Activated gamma-delta T cell treated with Interleukin-2 at 50 U/mL for 16 hours (primary cell): ENCODE measurements around the gene ADAM10.
A peak's percentile ranks its signal among the peaks of the same experiment; 100 is the strongest.
"Not testable (repeated sequence)": the region's sequence is repeated elsewhere in the genome, so short reads cannot be mapped to it uniquely, and the experiment has no call there.

Experiments used
- DNase-seq: peaks from one replicate; pipeline ENCODE4 v3.0.0-alpha.2; 2020

Gene ADAM10, protein sequence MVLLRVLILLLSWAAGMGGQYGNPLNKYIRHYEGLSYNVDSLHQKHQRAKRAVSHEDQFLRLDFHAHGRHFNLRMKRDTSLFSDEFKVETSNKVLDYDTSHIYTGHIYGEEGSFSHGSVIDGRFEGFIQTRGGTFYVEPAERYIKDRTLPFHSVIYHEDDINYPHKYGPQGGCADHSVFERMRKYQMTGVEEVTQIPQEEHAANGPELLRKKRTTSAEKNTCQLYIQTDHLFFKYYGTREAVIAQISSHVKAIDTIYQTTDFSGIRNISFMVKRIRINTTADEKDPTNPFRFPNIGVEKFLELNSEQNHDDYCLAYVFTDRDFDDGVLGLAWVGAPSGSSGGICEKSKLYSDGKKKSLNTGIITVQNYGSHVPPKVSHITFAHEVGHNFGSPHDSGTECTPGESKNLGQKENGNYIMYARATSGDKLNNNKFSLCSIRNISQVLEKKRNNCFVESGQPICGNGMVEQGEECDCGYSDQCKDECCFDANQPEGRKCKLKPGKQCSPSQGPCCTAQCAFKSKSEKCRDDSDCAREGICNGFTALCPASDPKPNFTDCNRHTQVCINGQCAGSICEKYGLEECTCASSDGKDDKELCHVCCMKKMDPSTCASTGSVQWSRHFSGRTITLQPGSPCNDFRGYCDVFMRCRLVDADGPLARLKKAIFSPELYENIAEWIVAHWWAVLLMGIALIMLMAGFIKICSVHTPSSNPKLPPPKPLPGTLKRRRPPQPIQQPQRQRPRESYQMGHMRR

DNA sequence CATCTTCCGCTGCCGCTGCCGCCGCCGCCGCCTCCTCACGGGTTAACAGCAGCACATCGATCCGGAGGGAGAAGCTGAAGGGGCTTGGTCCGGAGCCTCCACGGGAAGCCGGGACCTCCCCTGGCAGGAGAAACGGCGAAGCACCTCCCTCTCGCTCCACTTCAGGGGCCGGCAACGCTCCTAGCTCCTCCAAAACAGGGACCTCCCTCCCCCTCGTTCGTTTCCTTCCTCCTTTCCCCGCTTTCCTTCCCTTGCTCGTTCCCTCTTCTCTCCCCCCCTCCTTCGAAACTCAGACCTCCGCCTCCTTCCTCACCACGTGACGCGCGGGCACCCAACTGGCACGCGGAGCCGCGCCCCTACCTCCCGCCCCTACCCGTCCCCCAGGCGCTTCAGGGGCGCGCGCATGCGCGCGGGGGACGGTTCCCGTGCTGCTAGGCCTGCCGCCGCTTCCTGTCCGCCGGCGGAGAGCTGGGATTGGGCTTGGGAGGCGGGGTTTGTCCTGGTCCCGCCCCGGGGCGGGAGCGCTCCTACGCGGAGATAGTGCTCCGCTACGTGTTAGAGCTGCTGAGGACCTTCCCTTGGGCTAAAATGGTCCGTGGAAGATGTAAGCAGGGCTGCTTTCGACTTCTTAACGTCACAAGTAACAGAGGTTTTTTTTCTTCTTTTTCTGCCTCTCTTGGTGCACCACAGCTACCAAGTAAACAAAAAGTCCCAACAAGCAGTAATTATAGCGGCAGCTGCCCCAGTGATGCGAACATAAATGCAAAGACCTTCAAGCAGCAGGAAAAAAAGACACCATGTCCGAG, at the start of gene ADAM10:
TSS of gene ADAM10 (minus strand) at position 176 of the 806 bp plus-strand sequence. CDS start at position 3, 173 bp downstream.
- peak; percentile 97 for DNase-seq

DNA sequence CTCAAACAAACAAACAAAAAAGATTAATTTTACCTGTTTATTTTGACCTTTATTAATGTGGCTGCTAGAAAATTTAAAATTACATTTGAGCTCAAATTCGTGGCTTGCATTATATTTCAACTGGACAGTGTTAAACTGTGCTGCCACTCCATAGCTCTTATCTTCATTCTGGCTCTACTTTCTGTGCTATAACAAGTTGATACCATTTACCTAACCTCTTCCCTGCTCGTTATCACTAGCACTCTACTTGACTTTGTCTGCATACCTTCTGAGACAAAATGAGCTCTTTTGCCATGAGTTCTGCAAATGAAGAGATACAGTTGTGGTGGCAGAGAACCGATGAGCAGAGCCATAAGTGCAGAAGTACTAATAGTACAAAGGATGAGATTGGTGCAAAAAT, 48.0 kb upstream of the ADAM10 start:
- DNase-seq = no peak

DNA sequence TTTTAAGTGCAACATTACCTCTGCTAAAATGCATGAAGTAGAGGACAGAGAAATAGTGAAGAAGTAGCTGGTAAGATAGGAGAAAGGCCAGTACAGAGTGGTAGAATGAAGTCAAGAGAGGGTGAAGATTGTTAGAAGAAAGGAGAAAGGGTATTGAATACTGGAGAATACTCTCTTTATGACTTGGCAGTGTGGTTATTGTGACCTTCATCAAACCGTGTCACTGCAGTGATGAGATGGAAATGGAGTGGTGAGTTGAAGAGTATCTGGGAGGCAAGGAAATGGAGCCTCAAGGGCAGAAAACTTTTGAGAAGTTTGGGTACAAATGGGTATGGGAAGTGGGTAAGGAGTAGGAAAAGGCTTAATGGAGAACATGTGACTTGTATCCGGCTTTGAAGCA, 46.3 kb upstream of the ADAM10 start:
- no peak for DNase-seq

DNA sequence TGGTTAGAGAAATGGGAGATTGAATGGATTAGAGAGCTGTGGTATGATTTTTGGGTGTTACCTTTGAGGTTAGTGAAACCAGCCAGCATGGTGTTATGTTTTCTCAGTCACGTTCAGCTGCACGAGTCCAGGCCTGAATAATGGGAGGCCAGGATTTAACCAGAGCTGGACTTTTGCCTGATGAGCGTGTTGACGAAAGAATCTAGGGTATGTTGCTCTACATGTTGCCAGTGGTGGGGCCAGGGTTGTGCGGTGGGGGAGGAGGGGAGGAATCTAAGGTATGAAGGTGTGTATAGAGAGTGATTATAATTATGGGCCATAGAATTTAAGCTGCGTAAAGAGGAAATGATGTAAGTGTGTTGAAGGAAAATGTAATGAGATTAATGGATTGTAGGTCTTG, 44.4 kb upstream of the ADAM10 start:
- DNase-seq = no peak

DNA sequence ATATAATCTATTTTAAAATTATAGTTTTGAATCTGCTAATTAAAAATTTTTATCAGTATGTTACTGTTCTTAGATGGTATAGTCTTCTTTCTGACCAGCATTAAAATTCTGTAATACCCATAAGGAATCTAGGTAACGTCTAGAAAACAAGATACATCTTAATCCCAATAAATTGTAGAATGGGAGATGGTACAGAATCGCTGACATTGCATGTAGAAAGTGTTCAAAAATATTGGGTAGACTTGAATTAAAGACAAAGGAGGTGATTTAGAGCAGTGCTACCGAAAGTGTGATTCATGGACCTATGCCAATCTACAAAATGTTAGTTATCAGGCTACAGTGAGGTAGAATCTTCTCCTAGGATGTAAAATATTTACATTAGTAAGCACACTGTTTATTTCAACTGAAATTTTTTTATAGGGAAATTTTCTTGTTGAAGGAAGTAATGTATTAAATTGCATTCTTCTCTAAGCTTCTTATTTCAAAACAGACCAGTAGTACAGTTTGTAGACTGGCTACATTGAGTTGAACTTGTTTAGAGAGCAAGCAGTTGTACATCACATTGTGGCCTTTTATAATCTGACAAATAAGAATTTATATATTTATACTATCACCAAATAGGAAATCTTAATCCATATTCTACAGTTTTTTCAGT, 38.7 kb upstream of the ADAM10 start:
- DNase-seq = no peak

DNA sequence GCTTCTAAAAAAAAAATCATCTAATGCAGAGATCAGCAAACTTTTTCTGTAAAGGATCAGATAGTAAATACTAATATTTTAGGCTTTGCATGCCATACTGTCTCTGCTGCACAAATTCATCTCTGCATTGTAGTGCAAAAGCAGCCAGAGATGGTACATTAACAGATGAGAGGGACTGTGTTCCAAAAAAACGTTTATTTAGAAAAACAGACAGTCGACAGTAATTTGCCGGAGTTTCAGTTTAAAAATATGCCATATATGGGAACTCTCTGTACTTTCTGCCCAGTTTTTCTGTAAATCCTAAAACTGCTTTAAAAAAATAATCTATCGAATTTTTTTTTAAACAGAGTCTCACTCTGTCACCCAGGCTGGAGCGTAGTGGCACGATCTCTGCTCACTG, 35.8 kb upstream of the ADAM10 start:
- no peak for DNase-seq

DNA sequence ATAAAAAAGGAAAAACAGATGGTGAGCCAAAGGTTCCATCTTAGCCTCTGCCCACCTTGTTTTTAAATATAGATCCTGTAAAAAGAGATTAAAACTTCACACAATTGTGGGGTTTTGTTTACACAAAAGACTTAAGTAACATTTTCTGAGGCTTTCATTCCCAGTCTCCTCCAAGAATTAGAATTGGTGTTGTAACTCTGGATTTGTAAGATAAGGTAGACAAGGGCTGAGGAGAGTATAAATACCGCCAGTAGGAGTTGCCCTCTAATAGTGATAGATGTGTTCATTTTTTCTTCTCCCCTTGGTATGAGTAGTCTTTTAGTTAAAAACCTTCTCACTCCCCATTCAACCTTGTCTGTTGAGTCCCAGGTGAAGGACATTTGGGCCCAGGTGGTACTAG, 30.0 kb upstream of the ADAM10 start:
- DNase-seq = no peak

DNA sequence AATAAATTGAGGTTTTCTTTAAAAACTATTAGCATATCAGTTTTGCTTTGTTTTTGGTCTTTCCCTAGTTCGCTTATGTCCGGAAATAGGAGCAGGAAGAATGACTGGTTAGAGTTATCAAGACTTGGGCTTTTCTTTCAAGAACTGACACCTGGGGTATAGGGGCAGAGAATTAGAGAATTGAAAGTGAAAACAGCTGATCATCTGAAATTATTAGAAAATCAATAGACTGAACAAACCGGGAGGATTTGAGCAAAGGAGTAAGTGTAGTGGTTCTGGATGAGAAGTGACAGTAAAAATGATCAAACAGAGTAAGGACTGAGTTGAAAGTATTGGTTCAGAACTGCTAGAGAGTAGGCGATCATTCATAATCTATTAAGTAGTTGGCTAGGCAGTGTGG, 27.6 kb upstream of the ADAM10 start:
- no peak for DNase-seq

DNA sequence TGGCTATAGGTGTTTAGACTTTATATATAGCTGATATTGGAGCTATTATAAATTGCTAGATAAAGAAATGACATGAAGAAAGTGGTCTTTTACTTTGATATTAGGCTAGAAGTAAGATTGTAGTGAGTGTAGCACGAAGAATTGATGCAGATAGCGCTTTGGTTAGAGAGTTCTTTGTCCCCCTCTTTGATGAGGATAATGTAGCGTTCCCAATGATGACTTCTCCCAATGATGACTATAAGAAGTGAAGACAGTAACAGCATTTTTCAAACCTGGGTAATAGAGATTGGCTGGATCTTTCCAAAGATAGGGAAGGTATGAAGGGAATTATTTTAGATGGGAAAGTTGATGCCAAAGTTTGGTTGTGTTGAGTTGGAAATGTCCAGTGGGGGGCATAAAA, 25.9 kb upstream of the ADAM10 start:
- no peak for DNase-seq

DNA sequence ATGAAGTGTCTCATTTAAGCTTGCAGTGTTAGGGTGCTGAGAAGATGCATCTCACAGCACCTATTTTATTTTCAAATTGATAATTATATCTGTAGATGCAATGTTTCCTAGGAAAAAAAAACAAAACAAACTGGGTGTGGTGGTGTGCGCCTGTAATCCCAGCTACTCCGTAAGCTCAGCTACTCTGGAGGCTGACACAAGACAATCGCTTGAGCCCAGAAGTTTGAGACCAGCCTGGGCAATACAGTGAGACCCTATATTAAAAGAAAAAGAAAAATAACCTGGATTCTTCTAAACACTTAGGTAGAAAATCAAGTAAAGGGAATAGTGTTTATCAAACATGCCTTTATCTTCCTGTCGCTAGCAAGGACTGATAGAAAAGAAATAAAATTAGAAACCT, 23.5 kb upstream of the ADAM10 start:
- DNase-seq = no peak

DNA sequence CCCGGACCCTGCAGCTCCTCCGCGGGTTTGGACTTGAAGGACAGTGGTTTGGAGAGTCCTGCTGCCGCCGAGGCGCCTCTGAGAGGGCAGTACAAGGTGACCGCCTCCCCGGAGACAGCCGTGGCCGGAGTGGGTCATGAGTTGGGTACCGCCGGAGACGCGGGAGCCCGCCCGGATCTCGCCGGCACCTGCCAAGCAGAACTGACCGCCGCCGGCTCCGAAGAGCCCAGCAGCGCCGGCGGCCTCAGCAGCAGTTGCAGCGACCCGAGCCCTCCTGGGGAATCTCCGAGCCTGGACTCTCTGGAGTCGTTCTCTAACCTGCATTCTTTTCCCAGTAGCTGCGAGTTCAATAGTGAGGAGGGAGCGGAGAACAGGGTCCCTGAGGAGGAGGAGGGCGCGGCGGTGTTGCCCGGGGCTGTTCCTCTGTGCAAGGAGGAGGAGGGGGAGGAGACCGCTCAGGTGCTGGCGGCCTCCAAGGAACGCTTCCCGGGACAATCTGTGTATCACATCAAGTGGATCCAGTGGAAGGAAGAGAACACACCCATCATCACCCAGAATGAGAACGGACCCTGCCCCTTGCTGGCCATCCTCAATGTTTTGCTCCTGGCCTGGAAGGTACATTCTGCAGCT, 22.2 kb upstream of the ADAM10 start:
- peak; percentile 6 for DNase-seq

DNA sequence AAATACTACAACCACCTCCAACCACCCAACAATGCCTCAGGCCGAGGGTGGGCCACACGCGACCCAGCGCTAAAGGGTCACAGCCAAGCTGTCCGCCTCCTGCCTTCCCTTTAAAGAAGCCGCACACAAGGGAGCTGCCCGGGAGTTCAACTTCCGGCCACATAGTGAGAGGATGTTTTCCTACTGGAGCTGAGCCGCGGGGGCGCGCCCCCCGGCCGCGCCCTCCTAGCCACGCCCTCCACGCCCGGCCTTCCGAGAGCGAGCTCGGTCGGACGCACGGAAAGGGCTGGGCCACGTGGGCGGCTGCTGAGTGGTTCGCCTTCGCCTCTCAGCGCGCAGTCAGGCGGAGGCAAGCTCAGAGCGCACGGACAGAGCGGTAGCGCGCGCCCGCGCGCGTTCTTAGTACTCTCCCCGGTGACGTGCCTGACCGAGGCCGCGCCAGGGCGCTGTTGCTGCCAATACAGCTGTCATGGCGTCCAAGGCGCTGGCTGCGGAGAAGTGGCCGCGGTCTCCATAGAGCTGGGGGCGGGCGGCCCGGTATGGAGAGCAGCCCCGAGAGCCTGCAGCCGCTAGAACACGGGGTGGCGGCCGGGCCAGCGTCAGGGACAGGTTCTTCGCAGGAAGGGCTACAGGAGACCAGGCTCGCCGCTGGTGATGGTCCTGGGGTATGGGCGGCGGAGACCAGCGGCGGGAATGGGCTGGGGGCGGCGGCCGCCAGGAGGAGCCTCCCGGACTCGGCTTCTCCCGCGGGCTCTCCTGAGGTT, 21.5 kb upstream of the ADAM10 start, which contains the start of gene MINDY2:
TSS of gene MINDY2 (plus strand) at position 446 of the 764 bp plus-strand sequence. CDS start at position 540, 94 bp downstream.
- DNase-seq = peak; percentile 93

DNA sequence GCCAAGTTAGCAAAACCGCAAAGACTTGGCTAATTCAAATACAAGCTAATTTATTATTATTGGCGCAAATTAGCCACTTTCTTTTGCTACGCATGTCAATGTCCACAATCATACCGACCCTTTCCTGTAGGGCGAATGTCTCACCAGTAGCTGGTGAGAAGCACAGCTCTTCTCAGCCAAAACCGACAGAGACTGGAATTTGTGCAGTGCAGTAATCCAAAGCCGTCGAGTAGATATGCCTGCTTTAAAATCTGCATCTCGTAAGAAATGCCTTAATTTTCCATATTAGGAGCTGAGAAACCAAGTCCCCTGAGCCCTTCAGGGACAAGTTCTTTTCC, 21.0 kb upstream of the ADAM10 start:
- DNase-seq = no peak

DNA sequence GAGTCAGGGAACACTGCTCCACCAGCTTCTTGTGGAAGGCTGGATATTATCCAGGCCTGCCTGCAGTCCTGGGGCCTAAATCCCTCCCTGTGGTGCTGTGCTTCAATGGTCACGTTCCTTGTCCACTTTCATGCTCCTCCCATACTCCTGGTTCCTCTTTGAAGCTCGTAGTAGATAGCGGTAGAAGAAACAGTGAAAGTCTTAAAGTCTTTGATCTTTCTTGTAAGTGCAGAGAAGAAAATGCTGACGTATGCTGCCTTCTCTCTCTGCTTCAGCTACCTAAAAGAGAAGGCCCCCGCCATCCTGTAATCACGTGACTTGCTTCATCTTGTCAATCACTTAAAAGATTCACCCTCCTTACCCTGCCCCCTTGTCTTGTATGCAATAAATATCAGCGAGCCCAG, 19.1 kb upstream of the ADAM10 start:
- not testable (repeated sequence) for DNase-seq

DNA sequence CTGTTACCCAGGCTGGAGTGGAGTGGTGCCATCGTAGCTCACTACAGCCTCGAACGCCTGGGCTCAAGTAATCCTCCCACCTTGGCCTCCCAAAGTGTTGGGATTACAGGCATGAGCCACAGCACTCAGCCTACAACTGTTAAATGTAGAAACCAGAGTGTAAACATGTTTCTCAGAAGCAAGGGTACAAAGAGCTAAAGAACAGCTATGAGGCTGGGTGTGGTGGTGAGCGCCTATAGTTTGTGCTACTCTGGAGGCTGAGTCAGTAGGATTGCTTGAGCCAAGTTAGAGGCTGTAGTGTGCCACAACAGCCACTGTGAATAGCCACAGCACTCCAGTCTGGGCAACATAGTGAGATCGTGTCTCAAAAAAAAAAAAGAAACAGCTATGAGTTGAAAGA, 16.8 kb upstream of the ADAM10 start:
- DNase-seq = no peak

DNA sequence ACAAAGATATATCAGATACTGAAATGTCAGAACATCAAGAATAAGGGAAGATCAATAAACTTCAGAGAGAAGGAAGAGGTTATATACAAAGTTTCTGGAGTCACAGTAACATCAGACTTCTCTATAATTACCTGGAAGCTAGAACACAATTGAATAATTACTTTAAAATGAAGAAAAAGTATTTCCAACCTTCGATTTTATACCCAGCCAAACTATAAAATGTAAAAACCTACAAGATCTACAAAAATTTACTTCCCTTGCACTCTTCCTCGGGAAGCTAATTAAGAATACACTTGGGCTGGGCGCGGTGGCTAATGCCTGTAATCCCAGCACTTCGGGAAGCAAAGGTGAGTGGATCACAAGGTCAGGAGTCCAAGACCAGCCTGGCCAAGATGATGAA, 15.0 kb upstream of the ADAM10 start:
- DNase-seq = no peak

DNA sequence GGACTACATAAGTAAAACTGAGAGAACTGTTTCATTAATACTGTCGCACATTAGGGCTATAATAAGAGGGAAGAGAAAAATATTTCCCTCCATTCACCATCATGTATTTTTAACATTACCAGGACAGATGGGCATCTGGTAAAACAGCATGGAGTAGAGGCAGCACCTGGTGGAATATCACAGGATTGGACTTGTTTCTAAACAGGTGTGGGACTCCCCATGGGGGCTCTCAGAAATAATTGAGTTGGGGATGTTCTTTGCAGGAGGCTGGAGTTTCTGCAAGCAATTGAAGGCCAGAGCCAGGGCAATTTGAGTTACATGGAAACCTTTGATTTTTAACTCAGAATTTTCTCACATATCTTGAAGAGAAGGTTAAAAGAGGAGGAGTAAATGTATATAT, 13.2 kb upstream of the ADAM10 start:
- no peak for DNase-seq

DNA sequence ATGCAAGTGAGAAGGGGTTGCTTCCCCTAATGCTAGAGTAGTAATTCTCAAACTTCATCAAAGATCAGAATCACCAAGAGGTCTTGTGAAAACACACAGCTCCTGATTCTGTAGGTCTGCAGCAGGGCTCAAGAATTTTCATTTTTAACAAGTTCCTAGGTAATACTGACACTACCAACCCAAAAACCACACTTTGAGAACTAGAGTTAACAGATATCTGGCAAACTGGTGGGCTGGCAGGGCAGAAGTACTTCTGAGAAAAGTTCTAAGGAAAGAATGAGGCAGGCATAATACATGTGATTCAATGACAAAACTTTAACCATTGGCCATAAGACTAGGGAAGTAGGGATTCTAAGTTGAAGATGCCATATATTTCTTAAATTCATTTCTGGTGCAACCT, 12.8 kb upstream of the ADAM10 start:
- DNase-seq = no peak

DNA sequence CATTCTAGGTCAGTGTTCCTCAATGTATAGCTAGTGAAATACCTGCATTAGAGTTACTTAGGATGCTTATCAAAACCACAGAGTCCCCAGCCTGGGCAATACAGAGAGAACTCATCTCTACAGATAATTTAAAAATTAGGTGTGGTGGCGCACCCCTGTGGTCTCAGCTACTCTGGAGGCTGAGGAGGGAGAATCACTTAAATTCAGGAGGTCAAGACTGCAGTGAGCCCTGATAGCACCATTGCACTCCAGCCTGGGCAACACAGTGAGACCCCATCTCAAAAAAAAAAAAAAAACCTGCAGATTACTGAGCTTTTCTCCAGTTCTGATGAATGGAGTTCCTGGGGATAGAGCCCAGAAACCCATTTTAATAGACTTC, 11.5 kb upstream of the ADAM10 start:
- DNase-seq = peak; percentile 11

DNA sequence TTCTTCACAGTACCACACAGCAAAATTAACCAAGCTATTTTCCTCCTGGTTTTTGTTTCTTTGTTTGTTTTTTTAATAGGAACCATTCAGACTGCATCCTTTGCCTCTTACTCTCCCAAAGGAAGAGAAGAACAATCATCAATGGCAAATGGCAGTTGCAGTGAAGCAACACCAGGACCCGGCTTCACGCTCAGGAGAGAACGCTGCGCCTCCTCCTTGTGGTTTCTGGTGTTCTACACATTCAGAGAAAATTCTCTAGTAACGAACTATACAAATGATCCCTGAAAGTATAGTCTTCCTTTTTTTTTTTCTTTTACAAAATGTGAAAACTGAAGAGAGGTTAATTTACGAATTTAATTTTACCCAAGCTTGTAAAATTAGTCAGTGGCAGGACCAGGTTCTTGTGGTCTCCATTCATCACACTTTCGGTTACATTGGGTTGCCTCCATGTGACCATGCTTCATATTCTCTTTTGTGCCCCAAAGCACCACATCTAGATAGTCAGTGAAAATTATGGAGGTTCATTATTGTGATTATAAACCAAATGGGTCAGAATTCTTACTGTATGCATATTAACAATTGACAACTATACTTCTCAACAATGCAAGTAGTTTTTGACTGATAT, 11.0 kb upstream of the ADAM10 start:
- DNase-seq = no peak

DNA sequence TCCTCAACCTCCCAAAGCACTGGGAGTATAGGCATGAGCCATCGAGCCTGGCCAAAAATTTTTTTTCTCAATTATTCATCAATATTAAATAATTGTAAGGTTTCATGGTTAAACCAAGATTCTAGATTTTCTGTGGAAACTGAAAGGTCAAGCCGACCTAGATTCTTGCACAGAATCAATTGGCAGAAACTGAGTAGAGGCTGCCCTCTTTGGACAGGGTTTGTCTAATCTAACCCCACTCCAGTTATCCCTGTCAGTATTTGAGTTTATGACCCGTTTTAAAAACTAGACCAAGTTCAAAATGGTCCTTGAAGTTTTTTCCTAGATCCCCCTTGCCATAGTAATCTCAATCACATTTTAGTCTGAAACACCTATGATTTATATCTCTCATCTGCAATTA, 8.6 kb upstream of the ADAM10 start:
- DNase-seq = no peak
